Stomach smooth muscle (tissue), 2 donors: Measurements from ENCODE around the gene CXCR4.

ENCODE experiments used
- H3K27ac ChIP-seq: one replicate; pipeline ENCODE4 v1.7.0; 2013; ENCODE audit warnings: mild to moderate bottlenecking, low read length, inconsistent platforms
- H3K27me3 ChIP-seq, 2 donors: one replicate each; pipeline ENCODE4 v1.7.0; 2013; ENCODE audit warnings: low read length in 2 of 2; ENCODE audit not compliant: insufficient read depth in 2 of 2, control insufficient read depth in 1 of 2
- H3K36me3 ChIP-seq, 2 donors: one replicate each; pipeline ENCODE4 v1.7.0; 2013; ENCODE audit warnings: low read length in 2 of 2; ENCODE audit not compliant: control insufficient read depth in 2 of 2, insufficient read depth in 2 of 2
- H3K4me1 ChIP-seq: one replicate; pipeline ENCODE4 v1.7.0; 2013; ENCODE audit warnings: low read length; ENCODE audit not compliant: control insufficient read depth, insufficient read depth
- H3K4me3 ChIP-seq, 2 donors: one replicate each; pipeline ENCODE4 v1.7.0; 2013; ENCODE audit warnings: low read length in 2 of 2
- H3K9ac ChIP-seq, 2 donors: one replicate each; pipeline ENCODE4 v1.7.0; 2013; ENCODE audit warnings: low read length in 2 of 2, mild to moderate bottlenecking in 1 of 2
- H3K9me3 ChIP-seq, 2 donors: one replicate each; pipeline ENCODE4 v1.7.0; 2013; ENCODE audit warnings: low read length in 2 of 2; ENCODE audit not compliant: control insufficient read depth in 2 of 2
- donor health status: healthy.
- donor health status: Pancreatic carcinoma.

The CXCR4 gene

DNA sequence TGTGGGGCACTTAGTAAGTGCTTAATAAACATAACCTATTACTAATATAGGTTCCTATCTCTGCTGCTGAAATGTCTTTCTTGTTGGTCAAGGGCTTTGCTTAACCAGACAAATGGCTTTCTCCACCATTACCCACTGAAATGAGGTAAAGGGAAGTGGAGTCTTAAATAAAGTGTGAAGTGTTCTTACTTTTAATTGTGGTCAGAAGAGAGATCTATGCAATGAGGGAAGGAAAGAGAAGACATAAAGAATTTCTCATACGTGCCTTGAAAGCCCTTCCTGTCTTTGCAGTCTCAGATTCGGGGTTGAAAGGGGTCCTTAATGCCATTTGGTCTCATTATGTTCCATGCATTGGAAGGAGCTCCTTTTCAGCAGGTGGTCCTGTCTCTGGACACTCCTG is 6.9 kb upstream of the CXCR4 start:
- Histone ChIP-seq H3K4me1 (no peaks in the 10 kb centered on the region), H3K36me3 (no peaks in the 10 kb centered on the region), H3K9ac (no peak overlapping the region), H3K4me3 (no peak overlapping the region), H3K9me3 (no peaks in the 10 kb centered on the region), H3K27me3 (peaks cover 7 to 17% of the 10 kb centered on the region in 2 donors), H3K27ac (no peak overlapping the region)

DNA sequence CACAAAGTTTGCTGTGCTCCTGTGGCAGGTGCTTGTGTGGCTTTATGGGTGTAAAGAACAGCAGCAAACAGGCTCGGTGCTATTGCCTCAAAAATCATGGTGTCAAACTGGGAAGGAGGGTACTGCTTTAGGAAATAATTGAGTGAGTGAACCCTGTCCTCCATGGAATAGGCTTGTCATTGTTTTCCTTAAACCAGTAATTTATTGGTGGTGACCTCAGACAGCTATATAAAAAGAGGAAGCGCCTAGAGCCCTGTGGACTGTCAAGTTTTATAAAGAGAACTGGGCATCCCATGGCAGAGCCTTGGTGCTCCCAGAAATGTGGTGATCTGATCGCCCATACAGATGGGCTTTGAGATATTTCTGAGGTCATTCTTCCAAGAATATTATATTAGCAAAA is 4.7 kb upstream of the CXCR4 start:
- H3K4me3 ChIP-seq = no peak overlapping the region
- no peaks in the 10 kb centered on the region for H3K9me3 ChIP-seq
- H3K27ac ChIP-seq = no peak overlapping the region
- peaks cover 9% of the 10 kb centered on the region for H3K4me1 ChIP-seq
- no peak overlapping the region for H3K9ac ChIP-seq
- H3K36me3 ChIP-seq = no peaks in the 10 kb centered on the region
- H3K27me3 ChIP-seq = peaks cover 9 to 23% of the 10 kb centered on the region in 2 donors

DNA sequence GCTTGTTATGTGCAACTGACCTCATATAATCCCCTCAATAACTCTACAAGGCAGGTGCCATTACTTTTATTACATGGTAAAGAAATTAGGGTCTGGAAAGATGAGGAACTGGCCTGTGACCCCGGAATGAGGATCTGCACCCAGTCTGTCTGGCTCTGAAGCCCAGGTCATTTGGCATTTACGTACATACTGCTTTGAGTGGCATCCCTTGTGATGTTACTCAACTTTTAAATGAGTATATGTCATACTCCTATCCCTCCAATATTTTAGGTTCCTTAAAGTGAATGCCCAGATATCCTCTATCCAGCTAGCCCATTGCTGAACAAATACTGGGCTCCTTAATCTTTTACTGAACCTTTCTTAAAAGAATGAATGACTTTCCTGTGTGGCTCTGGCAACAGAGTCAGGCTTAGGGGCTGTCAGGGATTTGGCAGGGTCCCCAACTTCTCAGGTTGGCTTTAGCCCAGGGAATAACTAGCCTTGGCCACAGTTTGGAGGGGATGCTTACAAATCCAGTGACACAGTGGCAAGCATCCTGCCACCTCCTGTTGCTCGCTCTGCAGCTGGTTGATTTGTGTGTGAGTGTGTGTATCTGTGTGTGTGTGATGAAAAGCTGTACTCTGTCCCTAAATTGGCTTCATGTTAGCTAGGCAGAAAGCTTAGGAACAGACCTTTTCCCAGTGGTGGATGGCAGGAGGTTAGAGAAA is 3.4 kb upstream of the CXCR4 start:
- Histone ChIP-seq H3K27me3 (peaks cover 11 to 31% of the 10 kb centered on the region in 2 donors), H3K4me1 (peaks cover 15% of the 10 kb centered on the region), H3K9ac (no peak overlapping the region), H3K27ac (no peak overlapping the region), H3K36me3 (no peaks in the 10 kb centered on the region), H3K4me3 (no peak overlapping the region), H3K9me3 (no peaks in the 10 kb centered on the region)

DNA sequence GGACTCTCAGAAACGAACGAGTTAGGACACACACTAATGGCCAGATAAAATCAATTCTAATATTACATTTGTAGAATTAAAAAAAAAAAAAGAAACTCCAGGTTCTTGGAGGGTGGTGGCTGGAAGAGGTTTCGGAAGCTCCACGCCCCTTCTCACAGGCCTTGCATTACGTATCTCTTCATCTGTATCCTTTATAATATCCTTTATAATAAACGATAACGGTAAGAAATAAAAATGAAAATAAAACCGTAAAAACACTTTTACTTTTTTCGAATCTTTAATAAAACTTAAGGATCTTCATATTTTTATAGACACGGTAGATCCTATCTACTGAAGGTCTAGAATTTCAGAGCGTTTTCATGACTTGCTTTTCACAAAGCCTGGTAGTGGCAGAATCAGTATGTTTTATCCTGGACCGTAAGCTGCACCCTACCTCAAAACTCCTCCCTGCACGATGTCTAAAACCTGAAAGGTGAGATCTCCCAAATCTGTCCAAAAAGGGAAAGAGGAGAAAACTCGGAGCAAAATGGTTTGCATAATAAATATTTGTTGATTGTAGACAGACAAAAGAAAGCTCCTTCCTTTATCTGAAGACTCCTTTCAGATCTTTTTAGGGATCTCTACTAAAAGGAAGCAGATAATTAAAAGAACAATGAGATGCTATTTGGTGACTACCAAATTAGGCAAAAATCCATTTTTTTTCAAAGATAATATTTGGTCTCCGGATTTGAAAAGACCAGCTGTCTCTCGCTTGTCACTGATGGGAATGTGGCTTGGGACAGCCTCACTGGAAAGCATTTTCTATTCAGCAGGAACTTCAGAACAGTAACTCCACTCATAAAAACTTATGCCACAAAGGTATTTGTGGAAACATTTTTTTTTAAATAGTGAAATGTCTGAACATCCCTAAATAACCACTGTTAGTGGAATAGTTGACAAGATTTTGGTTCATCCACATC is 2.0 kb upstream of the CXCR4 start:
- no peak overlapping the region for H3K9ac ChIP-seq
- H3K4me3 ChIP-seq = peak overlapping the region; percentile 56 to 78
- no peak overlapping the region for H3K27ac ChIP-seq
- peaks cover 19 to 43% of the 10 kb centered on the region in 2 donors for H3K27me3 ChIP-seq
- no peaks in the 10 kb centered on the region for H3K9me3 ChIP-seq
- H3K4me1 ChIP-seq = peaks cover 17% of the 10 kb centered on the region
- H3K36me3 ChIP-seq = peaks cover 0 to 3% of the 10 kb centered on the region in 2 donors

DNA sequence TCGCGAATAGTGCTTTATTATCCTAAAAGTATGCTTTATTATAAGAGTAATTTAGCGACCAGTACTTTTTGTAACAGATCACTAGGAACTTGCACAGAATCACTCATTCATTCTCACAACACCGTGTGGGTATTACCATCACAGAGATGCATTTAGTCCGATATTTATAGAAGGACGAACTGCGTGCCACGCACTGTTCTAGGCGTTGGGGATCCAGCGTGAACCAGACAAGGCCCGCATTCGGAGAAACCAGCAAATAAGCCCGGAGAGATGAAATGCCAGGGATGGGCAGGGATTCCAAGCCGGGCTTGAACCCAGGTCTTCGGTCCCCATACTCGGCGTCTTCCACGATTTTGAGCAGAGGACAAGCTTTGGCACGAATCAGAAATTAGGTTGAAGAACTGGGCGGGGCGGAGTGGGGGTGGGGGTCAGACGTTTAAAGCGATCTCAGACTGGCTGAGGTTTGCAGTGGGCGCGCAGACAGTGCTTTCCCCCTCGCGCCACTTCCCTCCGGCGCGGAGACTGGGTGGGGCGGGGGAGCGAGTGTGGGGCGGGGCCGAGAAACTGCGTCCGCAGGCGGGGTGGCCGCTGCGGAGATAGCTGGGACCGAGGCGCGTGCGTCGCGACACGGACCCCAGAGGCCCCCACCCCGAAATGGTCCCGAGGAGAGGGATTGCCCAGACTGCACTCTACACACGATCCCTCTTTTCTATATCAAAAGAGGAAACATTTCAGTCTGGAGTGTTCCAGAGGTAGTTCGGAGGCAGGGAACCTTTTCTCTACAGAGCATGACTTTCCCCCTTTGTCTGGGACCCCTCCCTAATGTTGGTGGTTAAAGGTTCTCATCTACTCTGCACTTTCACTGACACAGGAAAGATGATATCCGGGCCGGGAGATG is 1.1 kb upstream of the CXCR4 start:
- Histone ChIP-seq H3K27ac (no peak overlapping the region), H3K9me3 (no peaks in the 10 kb centered on the region), H3K9ac (peak overlapping the region in 1 of 2 donors; percentile 42), H3K27me3 (peaks cover 19 to 45% of the 10 kb centered on the region in 2 donors), H3K36me3 (peaks cover 0 to 4% of the 10 kb centered on the region in 2 donors), H3K4me3 (peak overlapping the region; percentile 74 to 78), H3K4me1 (peaks cover 17% of the 10 kb centered on the region)

DNA sequence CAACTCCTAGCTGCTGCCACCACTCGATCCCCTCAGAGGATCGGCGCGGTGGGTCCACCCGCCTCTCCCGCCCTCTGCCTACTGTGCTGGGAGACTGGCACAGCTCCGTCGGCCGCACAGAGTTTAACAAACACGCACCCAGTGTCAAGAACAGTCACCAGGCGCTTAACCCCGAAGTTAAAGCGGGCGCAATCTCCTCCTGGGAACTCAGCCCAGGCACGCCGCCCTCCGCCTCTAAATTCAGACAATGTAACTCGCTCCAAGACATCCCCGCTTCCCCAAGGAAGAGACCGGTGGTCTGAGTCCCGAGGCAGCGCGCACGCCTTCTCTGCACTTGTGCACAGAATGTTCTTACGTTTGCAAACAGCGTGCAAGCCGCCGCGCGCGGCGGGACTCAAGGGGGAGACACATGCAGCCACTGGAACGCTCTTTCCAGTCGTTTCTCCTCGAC is 533 bp downstream of the CXCR4 start:
- H3K9me3 ChIP-seq = no peaks in the 10 kb centered on the region
- H3K27me3 ChIP-seq = peaks cover 19 to 43% of the 10 kb centered on the region in 2 donors
- H3K4me1 ChIP-seq = peaks cover 17% of the 10 kb centered on the region
- no peak overlapping the region for H3K27ac ChIP-seq
- peaks cover 0 to 4% of the 10 kb centered on the region in 2 donors for H3K36me3 ChIP-seq
- H3K4me3 ChIP-seq = peak overlapping the region; percentile 77 to 78
- peak overlapping the region in 1 of 2 donors; percentile 40 for H3K9ac ChIP-seq

DNA sequence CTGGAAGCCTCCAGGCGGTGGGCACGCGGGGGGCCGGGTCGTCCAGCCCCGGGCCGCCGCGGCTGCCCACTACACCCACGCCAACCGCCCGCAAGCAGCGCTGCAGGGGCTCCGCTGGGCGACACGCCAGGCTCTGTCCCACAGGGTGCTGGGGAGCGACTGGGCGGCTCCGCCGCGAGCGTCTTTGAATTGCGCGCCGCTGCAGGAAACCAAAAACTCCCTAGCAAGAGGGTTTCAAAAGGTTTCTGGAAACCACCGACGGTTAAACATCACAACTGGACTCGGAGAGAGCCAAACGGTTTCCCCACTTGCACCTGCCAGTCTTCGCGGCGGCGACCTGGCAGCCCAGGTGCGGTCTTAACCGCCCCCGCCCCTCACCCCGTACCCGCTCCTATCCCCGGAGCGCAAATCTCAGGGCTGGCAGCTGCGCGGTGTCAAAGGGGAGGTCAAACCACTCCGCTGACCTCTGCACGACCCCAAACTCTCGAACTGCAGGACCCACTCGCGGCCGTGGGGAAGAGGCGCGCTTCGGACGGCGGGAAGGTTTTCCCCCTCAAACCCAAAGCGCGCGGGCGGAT is 1.0 kb downstream of the CXCR4 start:
- no peak overlapping the region for H3K27ac ChIP-seq
- peaks cover 22 to 40% of the 10 kb centered on the region in 2 donors for H3K27me3 ChIP-seq
- peak overlapping the region in 1 of 2 donors; percentile 40 for H3K9ac ChIP-seq
- peak overlapping the region; percentile 77 to 78 for H3K4me3 ChIP-seq
- no peaks in the 10 kb centered on the region for H3K9me3 ChIP-seq
- H3K36me3 ChIP-seq = peaks cover 0 to 4% of the 10 kb centered on the region in 2 donors
- H3K4me1 ChIP-seq = peaks cover 17% of the 10 kb centered on the region

DNA sequence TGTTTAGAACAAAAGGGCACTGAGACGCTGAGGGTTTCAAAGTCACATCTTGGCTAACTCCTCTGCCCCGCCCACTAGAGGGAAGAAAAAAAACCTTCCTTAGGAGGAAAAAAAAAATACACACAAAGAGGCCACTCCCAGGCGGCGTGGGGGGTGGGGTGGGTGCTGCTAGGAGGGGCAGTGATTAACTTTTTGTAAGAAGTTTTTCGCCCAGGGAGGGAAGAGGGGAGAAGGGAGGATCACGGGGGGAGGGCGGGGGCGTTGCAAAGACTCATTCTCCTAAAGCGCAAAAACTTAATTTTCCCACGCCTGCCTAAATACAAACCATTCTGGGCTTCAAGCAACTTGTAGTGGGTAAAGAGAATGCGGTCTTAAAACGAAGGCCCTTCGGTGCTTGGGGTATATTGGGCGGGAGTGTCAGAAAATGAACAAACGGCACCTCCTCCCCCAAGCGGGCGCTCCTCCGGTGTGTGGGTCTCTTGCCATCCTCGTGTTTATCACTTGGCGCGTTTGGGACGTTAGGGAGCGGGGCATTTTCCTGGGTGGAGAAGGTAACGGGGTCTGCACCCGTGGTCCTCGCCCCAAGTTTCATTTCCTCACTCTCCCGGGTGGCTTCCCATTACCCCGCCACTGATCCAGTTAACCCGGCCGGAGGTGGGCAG is 1.7 kb downstream of the CXCR4 start:
- Histone ChIP-seq H3K4me1 (peaks cover 17% of the 10 kb centered on the region), H3K27me3 (peaks cover 26 to 40% of the 10 kb centered on the region in 2 donors), H3K9ac (no peak overlapping the region)

DNA sequence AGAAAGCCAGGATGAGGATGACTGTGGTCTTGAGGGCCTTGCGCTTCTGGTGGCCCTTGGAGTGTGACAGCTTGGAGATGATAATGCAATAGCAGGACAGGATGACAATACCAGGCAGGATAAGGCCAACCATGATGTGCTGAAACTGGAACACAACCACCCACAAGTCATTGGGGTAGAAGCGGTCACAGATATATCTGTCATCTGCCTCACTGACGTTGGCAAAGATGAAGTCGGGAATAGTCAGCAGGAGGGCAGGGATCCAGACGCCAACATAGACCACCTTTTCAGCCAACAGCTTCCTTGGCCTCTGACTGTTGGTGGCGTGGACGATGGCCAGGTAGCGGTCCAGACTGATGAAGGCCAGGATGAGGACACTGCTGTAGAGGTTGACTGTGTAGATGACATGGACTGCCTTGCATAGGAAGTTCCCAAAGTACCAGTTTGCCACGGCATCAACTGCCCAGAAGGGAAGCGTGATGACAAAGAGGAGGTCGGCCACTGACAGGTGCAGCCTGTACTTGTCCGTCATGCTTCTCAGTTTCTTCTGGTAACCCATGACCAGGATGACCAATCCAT is 2.7 kb downstream of the CXCR4 start:
- Histone ChIP-seq H3K4me3 (peak overlapping the region in 1 of 2 donors; percentile 3), H3K9me3 (no peaks in the 10 kb centered on the region), H3K27ac (no peak overlapping the region), H3K4me1 (peaks cover 17% of the 10 kb centered on the region), H3K27me3 (peaks cover 26 to 32% of the 10 kb centered on the region in 2 donors), H3K36me3 (peaks cover 0 to 4% of the 10 kb centered on the region in 2 donors), H3K9ac (no peak overlapping the region)

More for the DNA sequence above, 1.7 kb downstream of the CXCR4 start:
- Histone ChIP-seq H3K36me3 (peaks cover 0 to 4% of the 10 kb centered on the region in 2 donors), H3K27ac (no peak overlapping the region), H3K4me3 (peak overlapping the region; percentile 77 to 78), H3K9me3 (no peaks in the 10 kb centered on the region)
